ENCODE data around the gene MS4A8.

MS4A8 gene

DNA sequence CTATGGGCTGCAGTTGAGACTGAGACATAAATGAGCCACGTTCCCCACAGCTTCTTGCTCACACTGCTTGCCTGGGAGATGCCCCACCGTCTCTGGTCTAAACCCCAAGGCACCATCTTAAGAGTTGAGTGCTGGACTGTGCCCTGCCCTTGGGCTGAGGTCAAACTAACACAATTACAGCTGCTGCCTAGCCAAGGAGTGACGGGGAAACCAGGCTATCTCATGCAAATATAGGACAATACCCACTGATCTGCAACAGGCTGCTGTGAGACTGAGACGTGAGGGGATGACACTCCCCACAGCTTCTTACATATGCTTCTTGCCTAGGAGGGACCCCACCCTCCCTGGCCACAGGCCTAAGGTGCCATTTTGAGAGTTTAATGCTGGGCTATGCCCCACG lies 7.8 kb upstream of the MS4A8 start:
- DNase-seq (ENCODE audit: low read depth) = no peak

DNA sequence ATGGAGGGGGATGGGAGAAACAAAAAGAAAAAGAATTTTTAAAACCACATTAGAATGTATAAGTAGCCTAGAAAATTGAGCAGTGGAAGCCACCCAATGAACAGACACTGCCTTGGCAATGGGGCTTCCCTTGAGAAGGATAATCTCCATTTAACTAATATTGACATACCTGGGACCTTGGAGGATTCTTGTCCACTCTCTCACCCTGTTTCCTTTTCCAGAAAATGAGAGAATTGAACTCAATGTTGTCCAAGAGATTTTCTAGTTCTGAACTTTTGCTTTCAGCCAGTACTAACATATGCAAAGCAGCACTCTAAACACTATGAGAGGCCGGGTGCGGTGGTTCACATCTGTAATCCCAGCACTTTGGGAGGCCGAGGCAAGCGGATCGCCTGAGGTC lies 524 bp downstream of the MS4A8 start:
- H3K4me3 ChIP-seq (ENCODE audit: low read depth, low read length) = no peak overlapping the region
- TF ChIP-seq, protein P1, sequence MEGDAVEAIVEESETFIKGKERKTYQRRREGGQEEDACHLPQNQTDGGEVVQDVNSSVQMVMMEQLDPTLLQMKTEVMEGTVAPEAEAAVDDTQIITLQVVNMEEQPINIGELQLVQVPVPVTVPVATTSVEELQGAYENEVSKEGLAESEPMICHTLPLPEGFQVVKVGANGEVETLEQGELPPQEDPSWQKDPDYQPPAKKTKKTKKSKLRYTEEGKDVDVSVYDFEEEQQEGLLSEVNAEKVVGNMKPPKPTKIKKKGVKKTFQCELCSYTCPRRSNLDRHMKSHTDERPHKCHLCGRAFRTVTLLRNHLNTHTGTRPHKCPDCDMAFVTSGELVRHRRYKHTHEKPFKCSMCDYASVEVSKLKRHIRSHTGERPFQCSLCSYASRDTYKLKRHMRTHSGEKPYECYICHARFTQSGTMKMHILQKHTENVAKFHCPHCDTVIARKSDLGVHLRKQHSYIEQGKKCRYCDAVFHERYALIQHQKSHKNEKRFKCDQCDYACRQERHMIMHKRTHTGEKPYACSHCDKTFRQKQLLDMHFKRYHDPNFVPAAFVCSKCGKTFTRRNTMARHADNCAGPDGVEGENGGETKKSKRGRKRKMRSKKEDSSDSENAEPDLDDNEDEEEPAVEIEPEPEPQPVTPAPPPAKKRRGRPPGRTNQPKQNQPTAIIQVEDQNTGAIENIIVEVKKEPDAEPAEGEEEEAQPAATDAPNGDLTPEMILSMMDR (IDR thresholded peaks at IDR 0.05; ENCODE audit: low read depth, low read length, missing control alignments) = no peak
- no peak for DNase-seq (ENCODE audit: low read depth)

More for the DNA sequence above, 7.8 kb upstream of the MS4A8 start:
- H3K4me3 ChIP-seq (ENCODE audit: low read depth, low read length) = no peak overlapping the region
- TF ChIP-seq, protein P1 (IDR thresholded peaks at IDR 0.05; ENCODE audit: low read depth, low read length, missing control alignments) = no peak

DNA sequence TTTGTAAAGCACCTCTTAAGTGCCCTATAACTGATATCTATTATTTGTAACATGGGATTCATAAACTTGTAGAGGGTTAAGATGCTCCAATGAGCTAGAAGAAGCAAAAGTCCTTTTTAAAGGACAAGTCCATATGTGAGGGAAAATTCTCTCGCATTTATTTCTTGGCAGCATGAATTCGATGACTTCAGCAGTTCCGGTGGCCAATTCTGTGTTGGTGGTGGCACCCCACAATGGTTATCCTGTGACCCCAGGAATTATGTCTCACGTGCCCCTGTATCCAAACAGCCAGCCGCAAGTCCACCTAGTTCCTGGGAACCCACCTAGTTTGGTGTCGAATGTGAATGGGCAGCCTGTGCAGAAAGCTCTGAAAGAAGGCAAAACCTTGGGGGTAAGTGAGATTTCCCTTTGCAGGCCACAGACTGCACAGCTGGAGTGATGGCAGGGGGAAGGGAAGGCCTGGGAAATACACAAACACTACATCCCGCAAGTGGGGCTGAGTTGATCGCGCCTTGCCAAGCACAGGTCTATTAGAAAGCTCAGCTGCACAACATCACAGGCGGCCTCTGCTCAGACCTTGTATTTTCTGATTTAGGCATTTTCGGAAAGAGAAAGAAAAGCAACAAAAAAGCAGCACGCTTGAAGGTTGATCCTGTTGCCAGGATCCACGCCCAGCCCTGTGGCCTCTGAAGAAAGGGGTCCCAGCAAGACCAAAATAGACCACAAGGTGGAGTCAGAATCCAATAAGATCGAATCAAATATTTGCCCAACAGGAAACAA lies 1.5 kb downstream of the MS4A8 start:
- TF ChIP-seq, protein P1 (IDR thresholded peaks at IDR 0.05; ENCODE audit: low read depth, low read length, missing control alignments) = peak; percentile 46

DNA sequence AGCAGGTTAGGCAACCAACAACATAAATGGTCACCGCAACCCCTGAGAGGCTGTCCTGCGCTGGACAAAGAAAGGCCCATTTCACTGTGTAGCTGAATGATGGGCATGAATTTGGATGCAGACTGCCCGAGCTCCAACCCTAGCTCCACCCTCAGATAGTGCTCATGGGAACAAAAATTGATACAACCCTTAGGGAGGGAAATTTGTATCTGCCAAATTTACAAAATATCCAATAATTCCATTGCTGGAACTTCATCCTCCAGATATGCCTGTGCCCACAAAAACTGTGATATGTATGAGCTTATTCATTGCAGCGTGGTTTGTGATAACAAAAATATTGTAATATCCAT lies 2.0 kb downstream of the MS4A8 start:
- DNase-seq (ENCODE audit: low read depth) = no peak
- no peak overlapping the region for H3K4me3 ChIP-seq (ENCODE audit: low read depth, low read length)

More for the DNA sequence above, 1.5 kb downstream of the MS4A8 start:
- DNase-seq (ENCODE audit: low read depth) = no peak
- no peak overlapping the region for H3K4me3 ChIP-seq (ENCODE audit: low read depth, low read length)

DNA sequence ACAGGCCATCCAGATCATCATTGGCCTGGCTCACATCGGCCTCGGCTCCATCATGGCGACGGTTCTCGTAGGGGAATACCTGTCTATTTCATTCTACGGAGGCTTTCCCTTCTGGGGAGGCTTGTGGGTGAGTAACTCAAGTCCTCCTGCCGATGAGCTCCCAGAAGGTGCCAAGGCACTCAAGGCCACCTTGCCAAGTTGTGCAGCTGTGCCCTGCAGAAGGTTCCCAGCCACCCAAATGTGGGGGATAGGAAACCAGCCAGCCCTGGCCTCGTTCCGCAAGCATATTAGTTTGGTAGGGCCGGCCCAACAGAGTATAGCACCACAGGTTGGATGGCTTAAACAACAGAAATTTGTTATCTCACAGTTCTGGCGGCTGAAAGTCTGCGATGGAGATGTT lies 4.0 kb downstream of the MS4A8 start:
- TF ChIP-seq, protein P1 (IDR thresholded peaks at IDR 0.05; ENCODE audit: low read depth, low read length, missing control alignments) = no peak
- no peak overlapping the region for H3K4me3 ChIP-seq (ENCODE audit: low read depth, low read length)
- DNase-seq (ENCODE audit: low read depth) = no peak

More for the DNA sequence above, 2.0 kb downstream of the MS4A8 start:
- TF ChIP-seq, protein P1 (IDR thresholded peaks at IDR 0.05; ENCODE audit: low read depth, low read length, missing control alignments) = no peak

DNA sequence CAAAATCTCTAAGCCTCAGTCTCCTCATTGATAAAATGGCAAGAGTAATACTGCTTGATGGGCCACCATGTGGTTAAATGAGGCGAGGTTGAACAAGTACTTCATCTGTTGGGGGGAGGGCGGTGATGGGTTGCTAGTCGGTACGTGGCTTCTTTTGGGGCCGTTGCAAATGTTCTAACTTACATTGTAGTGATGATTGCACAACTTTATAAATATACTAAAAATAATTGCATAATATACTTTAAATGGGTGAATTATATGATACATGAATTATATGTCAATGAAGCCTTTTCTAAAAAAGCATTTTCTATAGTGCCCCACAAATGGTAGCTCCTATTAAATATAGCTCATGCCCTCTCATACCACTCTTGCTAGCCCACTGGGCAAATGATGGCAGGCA lies 6.5 kb downstream of the MS4A8 start:
- TF ChIP-seq, protein P1 (IDR thresholded peaks at IDR 0.05; ENCODE audit: low read depth, low read length, missing control alignments) = no peak
- no peak for DNase-seq (ENCODE audit: low read depth)
- H3K4me3 ChIP-seq (ENCODE audit: low read depth, low read length) = no peak overlapping the region

DNA sequence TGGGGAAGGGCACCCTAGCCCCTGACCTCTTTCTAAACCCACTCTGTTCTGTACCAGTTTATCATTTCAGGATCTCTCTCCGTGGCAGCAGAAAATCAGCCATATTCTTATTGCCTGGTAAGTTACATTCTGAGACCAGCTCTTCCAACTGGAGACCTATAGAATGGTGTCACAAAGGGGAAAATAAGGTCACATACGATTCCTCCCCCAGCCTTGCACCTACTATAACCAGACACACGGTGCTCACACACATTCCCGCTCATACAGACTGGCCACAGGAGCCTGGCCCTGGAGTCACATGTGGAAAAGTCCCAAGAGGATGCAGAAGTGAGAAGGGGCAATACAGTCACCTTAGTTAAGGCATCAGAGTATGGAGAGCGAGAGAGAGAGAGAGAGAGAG lies 7.5 kb downstream of the MS4A8 start:
- no peak for DNase-seq (ENCODE audit: low read depth)
- no peak overlapping the region for H3K4me3 ChIP-seq (ENCODE audit: low read depth, low read length)
- TF ChIP-seq, protein P1 (IDR thresholded peaks at IDR 0.05; ENCODE audit: low read depth, low read length, missing control alignments) = no peak
